GM18868 (cell line): Measurements from ENCODE around the gene BCKDK.
"Not testable (repeated sequence)": the region's sequence is repeated elsewhere in the genome, so short reads cannot be mapped to it uniquely, and the experiment has no call there.

Source experiments
- ATAC-seq: cut with Tn5 transposase; IDR thresholded peaks from one replicate; pipeline ENCODE4 v1.9.1; 2021; ENCODE audit warnings: mild to moderate bottlenecking, moderate library complexity; ENCODE audit not compliant: unreplicated experiment

The BCKDK gene

DNA sequence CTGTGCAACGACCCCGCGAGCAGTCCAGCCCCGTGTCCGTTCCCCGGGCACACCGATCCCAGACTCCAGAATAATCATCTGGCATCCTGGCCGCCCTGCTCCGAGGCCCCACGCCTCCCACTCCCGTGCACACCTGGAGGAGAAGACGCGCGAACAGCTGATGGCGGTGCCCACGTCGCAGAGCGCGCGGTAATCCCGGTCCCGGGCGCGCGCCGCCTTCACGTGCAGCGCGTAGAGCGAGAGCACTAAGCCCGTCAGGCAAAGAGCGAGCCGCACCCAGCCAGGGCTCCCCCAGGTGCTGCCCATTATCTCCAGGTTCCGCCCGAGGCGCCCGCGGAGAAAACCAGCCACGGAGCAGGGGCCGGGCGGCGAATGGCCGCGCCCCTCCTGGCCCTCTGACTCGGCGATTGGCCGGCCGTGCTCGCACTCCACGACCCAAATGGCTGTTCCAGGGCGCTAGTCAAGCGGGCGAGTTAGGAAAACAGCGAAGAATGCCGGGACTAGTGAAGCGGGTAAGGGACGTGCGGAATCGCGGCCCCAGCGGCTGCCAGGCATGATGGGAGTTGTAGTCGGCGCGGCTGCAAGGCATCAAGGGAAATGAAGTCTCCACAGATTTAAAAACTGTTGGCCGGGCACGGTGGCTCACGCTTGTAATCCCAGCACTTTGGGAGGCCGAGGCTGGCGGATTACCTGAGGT is 13.6 kb upstream of the BCKDK start, which contains the start of gene VKORC1:
VKORC1 (minus strand) TSS at position 374 of the 697 bp plus-strand sequence; CDS start at position 306, 68 bp downstream.
- peak; percentile 85 for ATAC-seq

DNA sequence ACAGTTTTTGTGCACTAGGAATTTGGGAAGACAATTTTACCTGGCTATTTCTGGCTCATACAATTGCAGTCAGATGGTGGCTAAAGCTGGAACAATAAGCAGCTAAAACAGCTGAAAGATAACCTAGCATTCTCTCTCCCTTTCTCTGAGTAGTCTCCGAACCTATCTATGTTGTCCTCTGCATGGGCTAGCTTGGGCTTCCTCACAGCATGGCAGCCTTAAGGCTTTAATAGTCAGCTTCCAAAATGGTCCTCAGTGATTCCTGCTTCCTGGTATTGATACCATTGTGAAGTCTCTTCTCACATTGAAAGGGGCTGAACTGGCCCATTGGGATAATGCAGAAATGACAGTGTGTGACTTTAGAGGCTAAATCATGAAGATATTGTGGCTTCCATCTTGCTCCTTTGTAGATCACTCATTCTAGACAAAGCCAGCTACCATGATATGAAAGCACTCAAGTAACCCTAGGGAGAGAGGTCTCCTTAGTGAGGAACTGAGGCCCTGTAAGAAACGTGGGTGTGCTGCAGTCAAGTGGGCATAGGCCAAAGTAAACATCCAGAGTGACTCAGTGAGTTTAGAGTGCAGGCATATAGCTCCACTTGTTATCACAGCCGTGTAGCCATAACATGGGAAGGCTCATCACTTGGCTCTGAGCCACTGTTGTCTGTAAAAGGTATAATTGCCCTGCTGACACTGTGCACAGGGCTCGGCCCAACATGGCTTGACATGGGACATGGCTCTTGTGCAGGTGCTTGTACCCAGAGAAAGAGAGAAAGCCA is 8.1 kb upstream of the BCKDK start:
- no peak for ATAC-seq

DNA sequence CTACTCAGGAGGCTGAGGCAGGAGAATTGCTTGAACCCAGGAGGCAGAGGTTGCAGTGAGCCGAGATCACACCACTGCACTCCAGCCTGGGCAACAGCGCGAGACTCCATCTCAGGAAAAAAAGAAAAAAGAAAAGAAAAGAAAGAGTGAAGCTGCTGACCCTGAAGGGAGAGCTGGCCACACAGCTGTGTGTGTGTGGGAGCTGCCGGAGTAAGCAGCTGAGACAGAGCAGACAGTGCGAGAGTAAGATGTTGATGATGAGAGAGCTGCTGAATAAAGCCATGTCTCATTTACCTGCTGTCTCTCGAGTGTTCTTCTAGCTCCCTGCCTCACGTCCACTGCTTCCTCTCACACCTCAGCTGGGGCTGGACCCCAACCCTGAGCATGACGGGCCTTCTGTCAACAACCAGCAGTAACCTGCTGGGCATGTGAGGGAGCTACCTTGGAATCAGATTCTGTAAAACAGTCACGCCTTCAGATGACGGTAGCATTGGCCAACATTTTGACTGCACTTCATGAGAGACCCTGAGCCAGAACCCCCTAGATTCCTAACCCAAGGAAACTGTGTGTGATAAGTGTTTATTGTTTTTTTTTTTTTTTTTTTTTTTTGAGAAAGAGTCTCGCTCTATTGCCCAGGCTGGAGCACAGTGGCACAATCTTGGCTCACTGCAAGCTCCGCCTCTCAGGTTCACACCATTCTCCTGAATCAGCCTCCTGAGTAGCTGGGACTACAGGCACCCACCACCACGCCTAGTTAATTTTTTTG is 7.1 kb upstream of the BCKDK start:
- not testable (repeated sequence) for ATAC-seq

- ATAC-seq, result peak; percentile 52
These were observed 2.4 kb upstream of the BCKDK start for GRCh38 chr16:31105677-31106213.

GRCh38 chr16:31106509-31107464 is 1.4 kb upstream of the BCKDK start:
- no peak for ATAC-seq

DNA sequence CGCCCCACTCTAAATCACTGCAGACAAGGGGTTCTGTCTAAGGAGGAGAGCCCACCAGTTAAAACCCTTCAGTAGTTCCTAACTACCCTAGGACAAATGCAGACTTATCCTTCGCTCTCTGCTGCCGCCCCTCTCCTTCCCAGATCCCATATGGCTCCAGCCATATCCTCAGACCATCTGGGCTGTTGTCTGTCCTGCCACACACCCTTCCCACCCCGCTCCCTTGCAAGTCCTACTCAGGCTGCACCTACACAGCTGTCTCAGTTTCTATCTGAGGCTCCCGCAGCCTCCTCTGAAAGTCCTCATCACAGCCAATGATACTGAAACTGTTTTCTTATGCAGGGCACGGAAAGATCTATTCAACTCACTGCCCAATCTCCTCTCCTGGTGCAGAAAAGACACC is 720 bp upstream of the BCKDK start:
- ATAC-seq, result peak; percentile 62

DNA sequence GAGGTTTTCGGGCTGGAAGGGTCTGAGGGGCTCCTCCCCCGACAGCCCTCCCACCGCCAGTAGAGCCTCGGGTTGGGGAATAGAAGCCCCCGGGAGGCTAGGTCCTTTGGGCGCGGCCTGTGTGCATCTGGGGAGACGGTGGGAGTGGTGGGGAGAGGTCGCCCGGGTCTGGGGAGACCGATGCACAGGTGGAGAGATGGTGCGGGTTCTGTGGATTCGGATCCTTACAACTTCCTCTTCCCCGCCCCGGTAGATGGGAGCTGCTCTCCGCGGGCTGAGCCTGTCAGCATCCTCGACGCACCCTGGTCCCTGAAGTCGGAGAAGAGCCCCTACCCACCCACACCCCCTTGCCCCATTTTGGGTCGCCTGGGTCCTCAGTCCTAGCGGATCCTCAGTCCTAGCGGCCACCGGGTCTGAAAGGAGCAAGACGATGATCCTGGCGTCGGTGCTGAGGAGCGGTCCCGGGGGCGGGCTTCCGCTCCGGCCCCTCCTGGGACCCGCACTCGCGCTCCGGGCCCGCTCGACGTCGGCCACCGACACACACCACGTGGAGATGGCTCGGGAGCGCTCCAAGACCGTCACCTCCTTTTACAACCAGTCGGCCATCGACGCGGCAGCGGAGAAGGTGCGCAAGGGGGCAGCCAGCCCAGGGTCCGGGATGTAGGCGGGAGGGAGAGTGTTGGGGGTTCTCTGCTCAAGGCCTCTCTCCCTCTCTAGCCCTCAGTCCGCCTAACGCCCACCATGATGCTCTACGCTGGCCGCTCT is 790 bp downstream of the BCKDK start:
- ATAC-seq, result no peak

- ATAC-seq, result no peak
These were observed 1.4 kb downstream of the BCKDK start for GRCh38 chr16:31109622-31110021.

- ATAC-seq, result no peak
These were observed 2.2 kb downstream of the BCKDK start for GRCh38 chr16:31110106-31111034.

DNA sequence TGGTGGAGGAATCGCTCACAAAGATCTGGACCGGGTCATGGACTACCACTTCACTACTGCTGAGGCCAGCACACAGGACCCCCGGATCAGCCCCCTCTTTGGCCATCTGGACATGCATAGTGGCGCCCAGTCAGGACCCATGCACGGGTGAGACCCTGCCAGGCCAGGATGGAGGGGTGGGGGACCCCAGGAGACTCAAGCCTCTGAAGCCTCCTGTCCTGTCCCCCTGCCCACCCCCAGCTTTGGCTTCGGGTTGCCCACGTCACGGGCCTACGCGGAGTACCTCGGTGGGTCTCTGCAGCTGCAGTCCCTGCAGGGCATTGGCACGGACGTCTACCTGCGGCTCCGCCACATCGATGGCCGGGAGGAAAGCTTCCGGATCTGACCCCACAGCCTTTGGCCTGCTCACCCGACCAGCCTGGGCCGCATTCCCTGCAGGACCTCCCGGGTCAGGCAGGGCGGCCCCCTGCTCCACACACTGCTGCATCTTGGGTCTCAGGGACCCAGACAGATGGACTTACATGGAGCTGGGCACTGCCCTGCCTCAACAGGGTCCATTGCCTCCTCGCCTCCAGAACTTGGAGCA is 3.8 kb downstream of the BCKDK start:
- ATAC-seq, result no peak

GRCh38 chr16:31112711-31113110 is 4.5 kb downstream of the BCKDK start:
- no peak for ATAC-seq

DNA sequence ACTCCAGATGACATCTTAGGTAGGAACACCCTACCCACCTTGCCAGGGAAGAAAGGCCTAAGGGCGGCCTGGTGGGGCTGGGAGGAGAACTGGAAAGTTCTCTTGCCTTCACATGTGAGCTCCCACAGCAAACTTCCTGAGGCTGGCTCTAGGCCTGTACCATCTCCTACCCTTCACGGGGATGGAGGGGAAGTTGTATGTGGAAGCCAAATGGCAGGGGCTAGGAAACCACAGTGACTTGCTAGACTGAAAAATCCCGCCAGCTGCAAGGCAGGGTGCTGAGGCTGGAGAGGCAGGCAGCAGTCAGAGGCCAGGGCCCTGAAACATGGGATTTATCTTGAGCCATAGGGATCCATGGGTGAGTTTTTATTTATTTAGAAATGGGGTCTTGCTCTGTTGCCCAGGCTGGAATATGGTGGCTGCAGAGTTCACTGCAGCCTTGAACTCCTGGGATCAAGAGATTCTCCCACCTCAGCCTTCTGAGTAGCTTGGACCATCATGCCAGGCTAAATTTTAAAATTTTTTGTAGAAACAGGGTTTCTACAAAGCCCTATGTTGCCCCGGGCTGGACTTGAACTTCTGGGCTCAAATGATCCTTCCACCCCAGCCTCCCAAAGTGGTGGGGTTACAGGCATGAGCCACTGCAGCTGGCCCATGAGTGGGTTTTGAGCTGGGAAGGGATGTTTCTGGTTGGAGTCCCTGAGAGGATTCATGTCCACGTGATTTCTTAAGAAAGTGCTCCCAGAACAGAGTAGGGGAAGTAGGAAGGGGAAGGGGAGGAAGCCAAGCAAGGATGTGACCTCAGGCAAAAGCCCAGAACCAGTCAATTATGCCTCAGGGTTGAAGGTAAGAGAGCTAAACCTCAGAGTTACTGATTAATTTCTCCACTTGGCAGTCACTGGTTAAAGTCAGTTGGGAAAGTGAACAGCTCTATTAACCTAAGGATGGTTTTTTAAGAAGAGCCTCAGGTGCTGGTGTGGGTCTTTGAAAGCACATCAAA is 5.2 kb downstream of the BCKDK start:
- ATAC-seq, result no peak

DNA sequence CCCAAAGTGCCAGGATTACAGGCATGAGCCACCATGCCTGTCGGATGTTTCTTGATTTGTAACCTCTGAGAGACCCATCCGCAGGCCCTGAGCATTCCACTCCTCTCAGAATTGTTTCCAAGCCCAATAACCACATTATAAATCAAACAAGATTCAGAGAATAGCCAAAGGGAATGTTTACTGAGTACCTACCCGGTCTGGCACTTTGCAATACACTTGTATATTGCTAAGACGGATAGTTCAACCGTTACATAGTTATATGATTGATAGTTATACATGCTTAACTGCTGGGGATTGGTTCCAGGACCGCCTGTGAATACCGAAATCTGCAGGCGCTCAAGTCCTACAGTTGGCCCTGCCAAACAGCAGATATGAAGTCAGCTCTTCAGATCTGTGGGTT is 6.3 kb downstream of the BCKDK start:
- no peak for ATAC-seq

GRCh38 chr16:31117384-31118222 is 9.4 kb downstream of the BCKDK start, which contains the start of gene KAT8:
KAT8 (plus strand) TSS chr16:31117664; CDS start chr16:31117682, 18 bp downstream.
- peak; percentile 93 for ATAC-seq

GRCh38 chr16:31118223-31119155 is 10.3 kb downstream of the BCKDK start:
- no peak for ATAC-seq
